T-helper 2 cell treated with Interferon-gamma antibody and Interleukin-4, amounts not matched to agents 5 μg/mL and 100 μg/mL, for 36 hours (primary cell): ENCODE data around the gene FUT3.

Experiments
- DNase-seq: peaks from one replicate; pipeline ENCODE4 v3.0.0; 2021; ENCODE audit warnings: low spot score
- H3K27ac Mint-ChIP-seq: one replicate; pipeline ENCODE4 v1.8.0; 2021; ENCODE audit warnings: mild to moderate bottlenecking, mixed read lengths
- H3K27me3 Mint-ChIP-seq: one replicate; pipeline ENCODE4 v1.8.0; 2021; ENCODE audit warnings: low read depth, mixed read lengths
- H3K36me3 Mint-ChIP-seq: one replicate; pipeline ENCODE4 v1.8.0; 2021; ENCODE audit warnings: low read depth, mixed read lengths
- H3K4me1 Mint-ChIP-seq: one replicate; pipeline ENCODE4 v1.8.0; 2021; ENCODE audit warnings: low read depth, mixed read lengths
- H3K4me3 Mint-ChIP-seq: one replicate; pipeline ENCODE4 v1.8.0; 2022; ENCODE audit warnings: mild to moderate bottlenecking, moderate library complexity, mixed read lengths
- H3K9me3 Mint-ChIP-seq: one replicate; pipeline ENCODE4 v1.8.0; 2021; ENCODE audit warnings: mixed read lengths

FUT3 gene

GRCh38 chr19:5800361-5801270 lies 50.6 kb downstream of the FUT3 start:
- peaks cover 18% of the 10 kb centered on the region for H3K4me1 Mint-ChIP-seq
- H3K27me3 Mint-ChIP-seq: peaks cover 23% of the 10 kb centered on the region
- DNase-seq: no peak
- H3K4me3 Mint-ChIP-seq: no peak overlapping the region
- H3K36me3 Mint-ChIP-seq: no peaks in the 10 kb centered on the region
- no peaks in the 10 kb centered on the region for H3K9me3 Mint-ChIP-seq
- H3K27ac Mint-ChIP-seq: no peak overlapping the region

- Mint-ChIP-seq H3K27ac (no peak overlapping the region), H3K4me1 (peaks cover 17% of the 10 kb centered on the region), H3K4me3 (no peak overlapping the region), H3K9me3 (no peaks in the 10 kb centered on the region), H3K36me3 (no peaks in the 10 kb centered on the region), H3K27me3 (peaks cover 19% of the 10 kb centered on the region)
- DNase-seq: no peak
Measured at GRCh38 chr19:5799247-5800241, 51.7 kb downstream of the FUT3 start.

- Mint-ChIP-seq H3K27me3 (peaks cover 10% of the 10 kb centered on the region), H3K36me3 (no peaks in the 10 kb centered on the region), H3K9me3 (no peaks in the 10 kb centered on the region), H3K4me1 (peaks cover 6% of the 10 kb centered on the region), H3K4me3 (no peak overlapping the region), H3K27ac (no peak overlapping the region)
- DNase-seq: no peak
Measured at GRCh38 chr19:5798244-5798643, 53.0 kb downstream of the FUT3 start.

- DNase-seq: no peak
- Mint-ChIP-seq H3K9me3 (peaks cover 3% of the 10 kb centered on the region), H3K4me3 (no peak overlapping the region), H3K4me1 (peaks cover 4% of the 10 kb centered on the region), H3K27me3 (peaks cover 4% of the 10 kb centered on the region), H3K36me3 (peaks cover 4% of the 10 kb centered on the region), H3K27ac (no peak overlapping the region)
Measured at GRCh38 chr19:5795382-5795919, 55.8 kb downstream of the FUT3 start.

GRCh38 chr19:5793188-5793587 lies 58.1 kb downstream of the FUT3 start:
- DNase-seq: no peak
- no peaks in the 10 kb centered on the region for H3K27me3 Mint-ChIP-seq
- H3K4me3 Mint-ChIP-seq: no peak overlapping the region
- no peak overlapping the region for H3K27ac Mint-ChIP-seq
- peaks cover 9% of the 10 kb centered on the region for H3K4me1 Mint-ChIP-seq
- peaks cover 3% of the 10 kb centered on the region for H3K9me3 Mint-ChIP-seq
- peaks cover 16% of the 10 kb centered on the region for H3K36me3 Mint-ChIP-seq
